K562 (cell line): ENCODE measurements around the gene ADGRB2.

Experiments
- CBX1 ChIP-seq: sonication (generic); IDR thresholded peaks from 2 replicates; pipeline ENCODE4 v1.6.1; 2016; ENCODE audit warnings: antibody characterized with exemption, low read depth, mild to moderate bottlenecking
- ETV6 ChIP-seq, 3 experiments: fragments of 150-350 bp in 1 of 3; sonication (generic) in 1 of 3; formaldehyde crosslinking in 1 of 3; IDR thresholded peaks; 2 replicates each; pipeline versions ENCODE4 v1.6.1 to v1.8.0; 2014 to 2022; ENCODE audit warnings: borderline replicate concordance in 2 of 3, low read depth in 2 of 3, antibody characterized with exemption in 1 of 3, low read length in 1 of 3, mild to moderate bottlenecking in 1 of 3, missing genetic modification reagents in 1 of 3
- FUS ChIP-seq: fragments of 200-400 bp; formaldehyde crosslinking; optimal IDR thresholded peaks from 2 replicates; pipeline ENCODE3; 2017; ENCODE audit warnings: low read depth, low read length
- PHB ChIP-seq: fragments of 250-450 bp; sonication (Bioruptor Pico); IDR thresholded peaks from 2 replicates; pipeline ENCODE4 v1.5.0; 2021
- ZNF282 ChIP-seq: sonication (generic); formaldehyde crosslinking; IDR thresholded peaks from 2 replicates; pipeline ENCODE4 v1.8.1; 2023; ENCODE audit warnings: missing genetic modification reagents

- no peak for TF ChIP-seq ETV6 (IDR thresholded peaks at IDR 0.05; ENCODE audit: borderline replicate concordance in 1 of 2, low read depth in 2 of 2, low read length in 1 of 2)
- no peak for TF ChIP-seq ETV6 (CRISPR knock-in tag; IDR thresholded peaks at IDR 0.05; ENCODE audit: borderline replicate concordance)
- TF ChIP-seq CBX1: no peak
- TF ChIP-seq PHB: no peak
- no peak for TF ChIP-seq ZNF282 (CRISPR knock-in tag)
- TF ChIP-seq FUS: no peak
These were observed 85.0 kb downstream of the ADGRB2 start for GRCh38 chr1:31679091-31679490.
